Psoas muscle (tissue), 8 donors: ENCODE results near the gene BTBD9. TPM values are rescaled to one million over a fixed set of nuclear protein-coding genes. Genes with fewer than 3 reads are reported as not detected.

Experiments used
- ATAC-seq, 4 donors: fragments of 200-7000 bp; cut with Tn5 transposase; one replicate each; pipeline ENCODE4 v1.9.1; 2020; ENCODE audit warnings: moderate library complexity in 3 of 4, mild to moderate bottlenecking in 2 of 4
- DNase-seq, 2 donors: peaks; one replicate each; pipeline ENCODE4 v3.0.0-alpha.2; 2020
- H3K27ac ChIP-seq: fragments of 200-600 bp; one replicate; pipeline ENCODE4 v1.8.0; 2022
- H3K27me3 ChIP-seq, 3 donors: fragments of 200-600 bp in 1 of 3; one replicate each; pipeline versions ENCODE4 v1.6.1 to v1.8.0; 2013 to 2022; ENCODE audit warnings: low read length in 2 of 3, mild to moderate bottlenecking in 2 of 3, moderate library complexity in 1 of 3; ENCODE audit not compliant: insufficient read depth in 3 of 3
- H3K36me3 ChIP-seq, 2 donors: fragments of 200-600 bp in 1 of 2; one replicate each; pipeline versions ENCODE4 v1.6.1 to v1.8.0; 2013 to 2022; ENCODE audit warnings: low read depth in 1 of 2, mild to moderate bottlenecking in 1 of 2, moderate library complexity in 1 of 2; ENCODE audit not compliant: insufficient read depth in 1 of 2
- H3K4me1 ChIP-seq: fragments of 200-600 bp; one replicate; pipeline ENCODE4 v1.8.0; 2022
- H3K4me3 ChIP-seq: fragments of 200-600 bp; one replicate; pipeline ENCODE4 v1.8.0; 2022; ENCODE audit warnings: mild to moderate bottlenecking
- H3K9me3 ChIP-seq: fragments of 200-600 bp; one replicate; pipeline ENCODE4 v1.8.0; 2022
- WGBS, 3 donors: extraction: QIAGEN DNeasy Blood & Tissue Kit; methylation state at CpG; one replicate each; pipeline versions ENCODE4 v1.1.6 to v1.1.7; 2013; 5-methylcytosine and 5-hydroxymethylcytosine counted together
- intact Hi-C, 2 donors: fragments of 100-400 bp; cut with DNase I; formaldehyde crosslinking; loops; one replicate each; pipeline versions ENCODE4 v1.11.0 to v1.14.2; 2022
- polyA plus RNA-seq, 3 donors: library from polyadenylated mRNA; stranded (reverse); fragments of 200-250 nt; gene quantifications; one replicate each; pipeline ENCODE4 v1.2.3, GENCODE V29; 2013
- total RNA-seq, 4 donors: library from RNA; stranded (reverse); fragmentation: NEBNext Ultra II Directional in 2 of 4; extraction: Animal tissue kit (Norgen Biotek cat#: 25700) in 2 of 4; gene quantifications; one replicate each; pipeline versions ENCODE4 v1.2.1 to v1.2.4, GENCODE V29; 2021 to 2023
- TF ChIP-seq, protein P1 (sequence below): fragments of 200-600 bp; IDR thresholded peaks from one replicate; pipeline ENCODE4 v1.8.0; 2022; ENCODE audit warnings: antibody characterized with exemption
- donor health status: healthy with polysubstance abuse.
- donor health status: DM: no; HTN: no; CAD: no; lungs with moderate emphysema.
- donor health status: Bipolar disorder and iron deficiency.
- donor health status: healthy.
- donor health status: DM: yes; HTN: yes; CAD: no.
- donor health status: DM: no; HTN: no; CAD: no.
- donor health status: DM: no; HTN: no; CAD: no.
- donor health status: DM: yes; HTN: yes; CAD: no.

Gene BTBD9
- total and polyA plus RNA-seq, 7 donors: 2.3 to 10.9 (median 8.4) TPM

DNA sequence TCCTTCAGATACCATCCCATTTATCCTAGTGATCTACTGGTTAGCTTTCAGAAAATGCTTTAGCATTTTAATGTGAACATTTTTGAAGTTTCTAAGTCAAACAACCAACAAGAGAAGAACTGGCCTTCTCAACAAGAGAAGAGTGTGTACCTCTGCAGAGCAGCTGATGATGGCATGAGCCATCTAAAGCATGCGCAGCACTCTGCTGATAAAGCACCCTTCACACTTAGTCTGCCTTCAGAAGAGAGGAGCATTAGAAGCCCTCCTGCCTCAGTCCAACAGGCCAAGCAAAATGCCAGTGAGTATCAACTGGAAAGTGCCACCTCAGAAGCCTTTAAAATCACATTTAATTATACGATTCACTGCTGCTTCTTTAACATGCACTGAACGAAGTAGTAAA is 169.2 kb downstream of the BTBD9 start:
- intact Hi-C loops: no loop called here
- no peaks in the 10 kb centered on the region for H3K9me3 ChIP-seq

DNA sequence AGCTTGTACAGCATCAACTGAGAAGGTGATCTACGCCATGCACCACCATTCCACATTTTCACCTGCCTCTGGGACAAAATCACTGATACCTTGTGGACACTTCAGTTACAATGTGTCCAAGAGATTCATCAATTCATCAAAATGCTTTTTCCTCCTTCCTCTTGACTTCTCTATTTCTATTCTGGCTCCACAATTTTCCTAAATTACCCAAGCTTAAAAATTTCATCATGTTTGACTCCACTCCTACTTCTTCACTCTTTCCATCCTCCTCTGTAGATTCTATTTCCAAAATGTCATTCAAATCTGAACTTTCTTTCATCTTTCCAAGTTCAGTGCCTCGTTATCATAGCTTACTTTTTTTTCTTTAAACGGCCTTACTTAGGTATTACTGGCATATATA is 172.2 kb downstream of the BTBD9 start:
- Histone ChIP-seq H3K9me3 (no peaks in the 10 kb centered on the region), H3K27ac (no peak overlapping the region), H3K4me3 (no peak overlapping the region), H3K4me1 (no peaks in the 10 kb centered on the region), H3K36me3 (no peaks in the 10 kb centered on the region), H3K27me3 (no peaks in the 10 kb centered on the region)
- intact Hi-C loops: no loop called here
- WGBS, 3 donors: 94 to 95% (median 95%) methylated on average over 3 of the region's 3 CpGs
- TF ChIP-seq, protein P1, sequence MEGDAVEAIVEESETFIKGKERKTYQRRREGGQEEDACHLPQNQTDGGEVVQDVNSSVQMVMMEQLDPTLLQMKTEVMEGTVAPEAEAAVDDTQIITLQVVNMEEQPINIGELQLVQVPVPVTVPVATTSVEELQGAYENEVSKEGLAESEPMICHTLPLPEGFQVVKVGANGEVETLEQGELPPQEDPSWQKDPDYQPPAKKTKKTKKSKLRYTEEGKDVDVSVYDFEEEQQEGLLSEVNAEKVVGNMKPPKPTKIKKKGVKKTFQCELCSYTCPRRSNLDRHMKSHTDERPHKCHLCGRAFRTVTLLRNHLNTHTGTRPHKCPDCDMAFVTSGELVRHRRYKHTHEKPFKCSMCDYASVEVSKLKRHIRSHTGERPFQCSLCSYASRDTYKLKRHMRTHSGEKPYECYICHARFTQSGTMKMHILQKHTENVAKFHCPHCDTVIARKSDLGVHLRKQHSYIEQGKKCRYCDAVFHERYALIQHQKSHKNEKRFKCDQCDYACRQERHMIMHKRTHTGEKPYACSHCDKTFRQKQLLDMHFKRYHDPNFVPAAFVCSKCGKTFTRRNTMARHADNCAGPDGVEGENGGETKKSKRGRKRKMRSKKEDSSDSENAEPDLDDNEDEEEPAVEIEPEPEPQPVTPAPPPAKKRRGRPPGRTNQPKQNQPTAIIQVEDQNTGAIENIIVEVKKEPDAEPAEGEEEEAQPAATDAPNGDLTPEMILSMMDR: no peak
- ATAC-seq (no peak), DNase-seq (no peak)

More for the DNA sequence above, 169.2 kb downstream of the BTBD9 start:
- ATAC-seq (no peak), DNase-seq (no peak)
- 95 to 99% (median 97%) methylated on average over 3 of the region's 3 CpGs for WGBS, 3 donors
- H3K4me1 ChIP-seq: no peaks in the 10 kb centered on the region
- no peak overlapping the region for H3K4me3 ChIP-seq
- H3K27me3 ChIP-seq: no peaks in the 10 kb centered on the region
- TF ChIP-seq, protein P1: no peak
- no peak overlapping the region for H3K27ac ChIP-seq
- H3K36me3 ChIP-seq: no peaks in the 10 kb centered on the region

DNA sequence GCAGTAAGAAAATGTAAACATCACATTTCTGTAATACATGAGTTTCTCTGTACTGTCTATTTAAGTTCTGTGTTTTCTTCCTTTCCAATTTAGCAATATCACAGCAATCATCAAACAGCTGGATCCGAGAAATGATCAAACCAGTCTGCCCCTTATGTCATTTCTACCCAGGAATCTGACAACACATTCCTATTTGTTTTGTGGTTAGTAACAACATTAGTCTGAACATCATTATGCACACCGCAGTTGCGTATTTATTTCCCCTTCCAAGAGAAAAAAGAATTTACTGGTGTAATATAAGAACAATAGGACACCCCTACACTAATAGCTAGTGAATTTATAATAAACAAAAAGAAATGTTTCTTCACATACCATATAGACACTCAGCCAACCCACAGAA is 179.5 kb downstream of the BTBD9 start:
- DNase-seq (no peak), ATAC-seq (no peak)
- intact Hi-C loops: no loop called here
- no peaks in the 10 kb centered on the region for H3K4me1 ChIP-seq
- no peak overlapping the region for H3K4me3 ChIP-seq
- WGBS, 3 donors: 93 to 96% (median 93%) methylated on average over 3 of the region's 3 CpGs
- H3K27ac ChIP-seq: no peak overlapping the region
- TF ChIP-seq, protein P1: no peak
- no peaks in the 10 kb centered on the region for H3K27me3 ChIP-seq
- no peaks in the 10 kb centered on the region for H3K9me3 ChIP-seq
- no peaks in the 10 kb centered on the region for H3K36me3 ChIP-seq

DNA sequence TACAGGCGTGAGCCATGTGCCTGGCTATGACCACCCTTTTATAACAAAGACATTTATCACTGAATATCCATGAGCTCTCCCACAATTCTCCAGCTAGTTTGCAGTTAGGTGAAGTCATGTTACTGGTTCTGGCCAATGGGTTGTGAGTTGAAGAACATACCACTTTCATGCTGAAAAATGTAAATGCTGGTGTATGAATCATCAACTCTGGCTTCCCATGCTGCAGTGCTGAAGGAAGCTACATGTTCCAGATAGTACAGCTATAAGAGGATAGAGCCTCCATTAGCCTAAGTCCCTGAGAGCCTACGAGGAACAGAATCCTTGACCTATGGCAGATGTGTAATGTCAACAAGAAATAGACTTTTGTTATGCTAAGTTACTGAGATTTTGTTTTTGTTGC is 180.4 kb downstream of the BTBD9 start:
- intact Hi-C loops: no loop called here
- Histone ChIP-seq H3K27me3 (no peaks in the 10 kb centered on the region), H3K27ac (no peak overlapping the region), H3K4me1 (no peaks in the 10 kb centered on the region), H3K9me3 (no peaks in the 10 kb centered on the region), H3K36me3 (no peaks in the 10 kb centered on the region), H3K4me3 (no peak overlapping the region)
- DNase-seq (no peak), ATAC-seq (no peak)
- 92 to 97% (median 93%) methylated on average over 2 of the region's 2 CpGs for WGBS, 3 donors
- TF ChIP-seq, protein P1: no peak

DNA sequence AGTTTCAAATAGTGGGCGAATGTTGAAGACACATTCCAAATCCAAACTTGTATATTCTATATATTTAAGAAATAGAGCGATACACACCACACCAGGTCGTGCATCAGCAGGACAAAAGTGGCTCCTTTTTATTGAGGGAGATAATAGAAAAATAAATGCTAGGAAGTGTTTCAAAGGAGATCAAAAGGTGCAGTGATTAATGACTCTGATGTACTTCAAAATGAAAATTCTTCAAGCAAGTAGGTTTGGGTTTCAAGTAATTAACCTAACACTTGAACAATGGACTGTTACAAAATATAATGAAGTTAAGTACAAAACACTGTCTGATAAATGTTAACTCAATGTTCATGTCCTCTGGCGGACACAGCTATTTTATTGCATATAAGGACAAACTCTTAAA is 185.9 kb downstream of the BTBD9 start:
- no peak for ATAC-seq
- H3K4me1 ChIP-seq: no peaks in the 10 kb centered on the region
- H3K4me3 ChIP-seq: no peak overlapping the region
- DNase-seq: no peak
- H3K9me3 ChIP-seq: no peaks in the 10 kb centered on the region
- TF ChIP-seq, protein P1: no peak
- intact Hi-C loops: no loop called here
- no peak overlapping the region for H3K27ac ChIP-seq
- H3K27me3 ChIP-seq: no peaks in the 10 kb centered on the region
- WGBS, 3 donors: 94 to 97% (median 95%) methylated on average over 4 of the region's 4 CpGs
- no peaks in the 10 kb centered on the region for H3K36me3 ChIP-seq
